DMS 273 (cell line): ENCODE measurements around the gene SNRK.

Experiments used
- DNase-seq: peaks from one replicate; lab custom pipeline; 2025; ENCODE audit not compliant: unreplicated experiment; lab: John Stamatoyannopoulos, UW

Gene SNRK

GRCh38 chr3:43309372-43310305, 23.3 kb downstream of the SNRK start:
- DNase-seq = no peak

DNA sequence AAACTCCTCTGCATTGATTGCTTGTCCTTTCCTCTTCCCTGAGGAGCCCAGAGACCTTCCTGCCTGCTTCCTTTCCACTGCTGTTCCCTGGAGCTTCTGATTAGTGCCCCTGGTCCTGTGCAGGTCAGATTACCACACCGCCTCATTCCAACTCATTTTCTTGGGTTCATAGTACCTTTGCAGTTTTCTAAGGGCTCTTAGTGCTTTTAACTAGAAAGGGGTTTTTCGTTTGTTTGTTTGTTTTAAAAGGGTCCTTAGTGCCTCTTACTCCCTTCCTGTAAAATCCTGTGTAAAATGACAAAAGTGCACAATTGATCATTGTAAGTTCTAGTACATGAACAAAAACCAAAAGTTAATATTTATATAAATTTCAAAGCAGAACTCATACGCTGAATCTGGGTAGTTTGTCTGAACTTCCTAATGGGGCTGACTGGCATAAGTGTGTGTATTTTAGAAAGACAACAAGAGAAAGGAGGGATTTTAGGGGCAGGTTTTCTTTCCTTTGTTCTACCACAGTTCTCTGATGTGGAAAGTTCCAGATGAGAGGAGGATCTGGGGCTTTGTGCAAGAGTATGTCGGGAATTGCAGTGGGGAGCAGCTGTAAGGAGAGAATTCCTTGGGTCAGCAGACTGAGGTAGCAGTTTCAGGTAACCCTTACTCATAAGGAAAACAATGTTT, 30.6 kb downstream of the SNRK start:
- DNase-seq = no peak

GRCh38 chr3:43317461-43318316, 31.3 kb downstream of the SNRK start:
- no peak for DNase-seq

- DNase-seq = peak; percentile 1
Measured at GRCh38 chr3:43319376-43319775, 33.0 kb downstream of the SNRK start.

DNA sequence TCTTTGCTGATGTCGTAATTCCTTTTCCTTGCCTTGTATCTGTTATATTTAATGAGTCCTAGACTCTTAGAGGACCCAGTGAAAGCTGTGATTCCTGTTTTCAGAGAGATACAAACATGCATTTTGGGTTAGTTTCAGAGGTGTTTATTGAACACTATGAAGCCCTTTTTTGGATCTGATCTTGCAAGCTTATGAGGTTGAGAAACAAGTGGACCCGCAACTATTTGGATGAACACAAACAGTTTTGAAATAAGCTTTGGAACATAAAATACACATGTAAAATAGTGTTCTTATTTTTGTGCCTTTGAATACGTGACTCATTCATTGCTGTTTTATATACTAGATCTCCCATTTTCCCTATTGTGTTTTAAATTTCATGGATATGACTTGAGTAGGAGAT, 33.5 kb downstream of the SNRK start:
- DNase-seq = no peak

- no peak for DNase-seq
Measured at GRCh38 chr3:43320288-43320687, 33.9 kb downstream of the SNRK start.

DNA sequence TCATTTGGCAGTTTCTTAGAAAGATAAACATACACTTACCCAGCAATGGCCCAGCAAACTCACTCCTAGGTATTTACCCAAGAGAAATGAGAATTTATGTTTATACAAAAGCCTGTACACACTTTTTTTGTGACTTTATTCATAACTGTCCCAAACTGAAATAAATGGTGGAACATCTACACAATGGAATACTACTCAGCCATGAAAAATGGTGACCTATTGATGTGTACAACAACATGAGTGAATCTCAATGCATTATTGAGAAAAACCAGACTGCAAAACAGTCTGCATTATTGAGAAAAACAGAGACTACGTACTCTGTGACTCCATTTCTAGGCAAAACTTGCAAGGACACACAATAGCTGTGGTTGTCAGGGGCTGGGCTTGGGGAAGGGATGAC, 37.2 kb downstream of the SNRK start:
- no peak for DNase-seq

DNA sequence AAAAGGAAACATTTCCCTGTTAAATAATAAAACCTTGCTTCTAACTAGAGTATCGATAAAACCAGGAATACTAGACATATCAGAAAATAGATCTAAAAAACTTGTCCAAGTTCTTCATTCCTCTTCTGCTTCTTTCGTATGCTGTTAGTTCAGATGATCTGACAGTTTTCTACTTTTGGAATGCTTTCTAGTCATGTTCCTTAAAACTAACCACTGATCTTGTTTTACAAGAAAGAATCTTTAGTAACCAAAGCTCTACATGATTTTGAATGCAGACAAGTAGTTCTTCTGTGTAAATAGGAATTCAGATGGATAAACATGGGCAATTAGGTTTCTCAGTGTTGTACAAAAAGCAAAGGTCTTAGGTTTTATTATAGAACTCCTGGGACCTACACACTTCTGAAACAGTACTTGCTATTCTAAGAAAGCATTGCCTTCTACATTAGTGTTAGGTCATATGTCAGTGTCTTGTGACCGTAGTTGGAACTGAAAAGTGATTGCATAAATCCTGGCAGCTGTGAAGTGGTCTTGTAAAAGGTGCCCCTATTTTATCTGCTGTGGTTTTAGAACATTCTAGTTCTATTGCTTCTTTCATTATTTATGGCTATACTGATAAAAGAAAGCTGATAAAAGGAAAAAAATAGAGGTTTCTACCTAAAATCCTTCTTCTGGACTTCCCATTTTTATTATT, 40.7 kb downstream of the SNRK start:
- no peak for DNase-seq

- DNase-seq = no peak
Measured at GRCh38 chr3:43327582-43327979, 41.2 kb downstream of the SNRK start.

DNA sequence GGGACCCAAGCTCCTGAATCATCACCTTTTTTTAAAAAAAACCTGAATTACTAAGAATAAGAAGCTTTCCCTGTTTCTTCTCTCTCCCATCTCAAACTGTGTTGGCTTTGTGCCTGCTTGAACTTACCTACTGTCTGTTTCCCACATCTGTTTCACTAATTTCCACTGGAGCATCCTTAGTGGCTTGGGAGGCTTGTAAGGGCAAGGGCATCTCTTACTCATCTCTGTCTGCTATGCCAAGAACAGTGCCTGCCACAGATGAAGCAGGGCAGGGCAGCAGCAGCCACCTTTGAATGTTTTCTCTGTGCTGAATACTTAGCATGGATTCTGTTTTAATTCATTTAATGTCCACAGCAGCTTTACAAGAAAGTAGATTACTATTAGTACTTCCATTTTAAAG, 42.3 kb downstream of the SNRK start:
- DNase-seq = peak; percentile 2

- DNase-seq = no peak
Measured at GRCh38 chr3:43330981-43331380, 44.6 kb downstream of the SNRK start.

- no peak for DNase-seq
Measured at GRCh38 chr3:43331381-43331780, 45.0 kb downstream of the SNRK start.

DNA sequence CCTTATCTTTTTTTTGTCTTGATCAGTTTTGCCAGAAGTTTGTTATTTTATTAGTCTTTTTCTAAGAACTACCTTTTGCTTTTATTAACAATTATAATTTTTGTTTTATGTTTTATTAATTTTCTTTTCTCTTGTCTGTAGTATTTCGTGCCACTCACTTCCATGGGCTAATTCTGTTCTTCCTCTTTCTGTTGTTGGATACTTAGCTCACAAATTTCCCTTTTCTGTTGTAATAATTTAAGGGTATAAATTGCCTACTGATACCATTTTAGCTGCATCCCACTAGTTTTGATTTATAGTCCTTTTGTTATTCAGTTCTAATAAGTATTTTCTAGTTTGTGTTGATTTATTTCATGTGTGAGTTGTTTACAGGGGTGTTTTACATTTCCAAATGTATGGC, 48.6 kb downstream of the SNRK start:
- no peak for DNase-seq

GRCh38 chr3:43335799-43336198, 49.5 kb downstream of the SNRK start:
- no peak for DNase-seq

DNA sequence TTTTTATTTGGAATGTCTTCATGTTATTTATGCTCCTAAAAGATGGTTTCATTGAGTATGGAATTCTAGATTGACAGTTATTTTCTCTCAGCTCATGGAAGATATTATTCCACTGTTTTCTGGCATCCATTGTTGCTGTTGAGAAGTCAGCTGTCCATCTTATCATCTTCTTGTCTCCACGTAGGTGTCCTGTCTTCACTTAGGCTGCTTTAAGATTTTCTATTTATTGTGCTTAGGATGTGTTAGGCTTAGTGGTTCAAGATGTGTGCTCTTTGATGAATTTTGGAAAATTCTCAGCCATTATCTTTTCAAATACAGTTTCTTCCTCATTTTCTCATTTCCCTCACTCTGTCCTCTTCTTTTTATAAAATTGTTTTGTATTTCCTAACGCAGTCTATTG, 52.0 kb downstream of the SNRK start:
- DNase-seq = no peak

GRCh38 chr3:43340403-43340802, 54.1 kb downstream of the SNRK start:
- no peak for DNase-seq

DNA sequence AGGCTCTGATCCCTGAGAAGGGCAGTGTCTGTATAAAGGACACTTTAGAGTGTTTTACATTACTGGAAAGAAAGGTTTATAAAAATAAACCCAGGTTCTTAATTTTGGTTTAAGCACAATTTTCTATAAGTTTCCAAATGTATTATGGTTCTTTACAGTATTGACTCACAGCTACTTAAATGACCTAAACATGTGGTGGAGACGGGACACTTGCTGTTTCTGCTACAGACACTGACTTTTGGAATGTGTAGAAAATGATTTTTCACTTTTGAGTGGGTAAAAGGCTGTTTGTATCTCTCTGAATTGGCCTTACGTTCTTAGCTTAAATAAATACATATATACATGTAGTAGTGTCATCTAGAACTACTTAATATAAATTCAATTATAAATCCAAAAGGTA, 55.4 kb downstream of the SNRK start:
- DNase-seq = no peak

- DNase-seq = no peak
Measured at GRCh38 chr3:43343185-43343584, 56.8 kb downstream of the SNRK start.

DNA sequence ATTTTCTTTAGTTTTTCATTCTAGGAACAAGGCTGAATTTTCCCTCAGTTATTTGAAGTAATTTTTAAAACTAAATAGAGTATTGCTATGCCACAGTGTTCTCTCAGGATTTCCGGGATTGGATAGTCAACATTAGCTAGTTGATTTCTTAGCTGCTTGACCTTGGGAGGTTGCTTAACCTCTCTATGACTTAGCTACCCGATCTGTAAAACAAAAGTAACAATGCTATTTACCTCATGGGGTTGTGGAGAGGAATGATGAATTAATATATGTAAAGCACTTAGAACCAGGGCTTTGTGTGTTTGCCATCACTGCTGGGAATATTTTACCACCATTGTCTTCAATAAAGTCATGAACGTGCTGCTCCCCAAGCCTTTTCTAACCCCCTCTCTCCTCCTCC, 57.5 kb downstream of the SNRK start:
- no peak for DNase-seq

DNA sequence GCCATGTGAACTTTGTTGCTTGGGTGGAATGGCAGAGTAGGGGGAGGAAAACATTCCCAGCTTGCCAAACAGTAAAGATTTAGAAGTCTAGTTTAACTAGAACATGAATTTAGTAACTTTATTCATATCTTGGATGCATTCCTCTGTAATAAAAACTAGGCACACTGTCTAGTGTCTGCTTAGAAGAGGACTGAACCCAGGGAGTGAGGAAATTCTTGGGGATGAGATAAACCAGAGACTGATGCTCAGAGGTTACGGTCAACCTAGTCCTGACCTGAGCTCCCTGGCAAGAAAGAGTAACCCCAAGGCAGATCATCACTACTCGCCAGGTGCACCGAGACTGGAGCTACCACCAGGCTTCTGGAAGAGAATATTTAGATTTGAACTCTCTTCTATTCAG, 58.2 kb downstream of the SNRK start:
- no peak for DNase-seq

DNA sequence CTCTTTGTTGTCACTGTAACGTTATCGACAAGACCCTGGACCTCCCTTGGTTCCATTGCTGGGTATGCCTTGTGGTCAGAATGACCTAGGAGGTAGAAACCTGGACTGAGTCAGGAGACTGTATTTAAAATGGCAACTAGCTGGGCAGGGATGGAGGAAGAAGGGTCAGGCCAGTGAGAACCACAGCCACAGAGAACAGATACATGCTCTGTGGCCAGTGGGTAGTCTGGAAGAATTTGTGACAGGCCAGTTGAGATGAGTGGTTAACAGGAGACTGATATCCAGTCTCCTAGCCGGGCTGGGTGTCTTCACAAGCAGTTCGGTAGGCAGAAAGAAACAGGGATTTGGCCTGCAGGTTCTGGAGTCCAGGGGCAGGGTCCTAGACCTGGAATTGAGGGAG, 58.9 kb downstream of the SNRK start:
- no peak for DNase-seq
